Gastroesophageal sphincter (tissue), 4 donors: ENCODE results near the gene MYZAP. TPM values are rescaled to one million over a fixed set of nuclear protein-coding genes. Genes with fewer than 3 reads are reported as not detected.

Experiments
- ATAC-seq: fragments of 150-250 bp; one replicate; pipeline ENCODE4 v1.9.1; 2016; ENCODE audit warnings: mild to moderate bottlenecking, moderate library complexity
- H3K27ac ChIP-seq, 4 donors: fragments of 200-600 bp; sonication (generic) in 3 of 4; 1 replicate in 3 of 4; 2 replicates in 1 of 4; pipeline ENCODE4 v1.5.1; 2016 to 2019
- H3K27me3 ChIP-seq: fragments of 200-600 bp; sonication (generic); one replicate; pipeline ENCODE4 v1.5.1; 2019
- H3K36me3 ChIP-seq, 2 donors: fragments of 200-600 bp; sonication (generic); one replicate each; pipeline ENCODE4 v1.5.1; 2019; ENCODE audit warnings: control low read depth in 1 of 2
- H3K4me1 ChIP-seq, 3 donors: fragments of 200-600 bp; sonication (generic); 1 replicate in 2 of 3; 2 replicates in 1 of 3; pipeline ENCODE4 v1.5.1; 2016 to 2019; ENCODE audit warnings: control low read depth in 2 of 3
- H3K4me3 ChIP-seq, 2 donors: fragments of 200-600 bp; sonication (generic); one replicate each; pipeline ENCODE4 v1.5.1; 2019; ENCODE audit warnings: mild to moderate bottlenecking in 1 of 2, moderate library complexity in 1 of 2
- H3K9me3 ChIP-seq, 3 donors: fragments of 200-600 bp; sonication (generic); one replicate each; pipeline ENCODE4 v1.5.1; 2017 to 2019; ENCODE audit warnings: control low read depth in 2 of 3
- CTCF ChIP-seq, 4 experiments: fragments of 200-600 bp in 2 of 4; fragments of 450-650 bp in 2 of 4; sonication (generic) in 1 of 4; IDR thresholded peaks; one replicate each; pipeline ENCODE4 v1.5.1; 2017 to 2019; ENCODE audit warnings: antibody characterized with exemption in 4 of 4, mild to moderate bottlenecking in 2 of 4, moderate library complexity in 2 of 4
- EP300 ChIP-seq: sonication (generic); formaldehyde crosslinking; IDR thresholded peaks from one replicate; pipeline ENCODE4 v1.6.1; 2017; ENCODE audit warnings: antibody characterized with exemption, mild to moderate bottlenecking
- POLR2A ChIP-seq, 2 donors: fragments of 450-650 bp; IDR thresholded peaks; one replicate each; pipeline ENCODE4 v1.6.1; 2017; ENCODE audit warnings: antibody characterized with exemption in 2 of 2, mild to moderate bottlenecking in 2 of 2, moderate library complexity in 1 of 2
- POLR2AphosphoS5 ChIP-seq: sonication (generic); formaldehyde crosslinking; IDR thresholded peaks from one replicate; pipeline ENCODE4 v1.6.1; 2017; ENCODE audit warnings: antibody characterized with exemption
- WGBS, 2 donors: methylation state at CpG; one replicate each; pipeline ENCODE4 v1.1.5; 2018; ENCODE audit warnings: low coverage in 1 of 2; 5-methylcytosine and 5-hydroxymethylcytosine counted together
- total RNA-seq, 4 donors: library from RNA; depleted of rRNA; stranded (reverse); fragments of >200 nt; gene quantifications; one replicate each; pipeline ENCODE4 v1.1.0, GENCODE V29; 2016

MYZAP gene
- total RNA-seq, 4 donors from 2014 or later = 13.6 to 299 (median 190) TPM

GRCh38 chr15:57548351-57548750 is 43.4 kb upstream of the MYZAP start:
- Histone ChIP-seq H3K27me3 (no peaks in the 10 kb centered on the region), H3K36me3 (peaks cover 0 to 41% of the 10 kb centered on the region in 2 donors), H3K4me3 (no peak overlapping the region), H3K9me3 (no peaks in the 10 kb centered on the region), H3K27ac (no peak overlapping the region), H3K4me1 (peaks cover 5 to 24% (median 11%) of the 10 kb centered on the region in 3 donors)
- 69 to 80% methylated on average over 1 to 2 of the region's 2 CpGs for WGBS, 2 donors
- ATAC-seq = no peak
- TF ChIP-seq POLR2A (IDR thresholded peaks at IDR 0.05) (no peak), EP300 (no peak), POLR2AphosphoS5 (no peak), CTCF (IDR thresholded peaks at IDR 0.05) (no peak)

GRCh38 chr15:57548835-57549234 is 42.9 kb upstream of the MYZAP start:
- no peak for ATAC-seq
- TF ChIP-seq POLR2A (IDR thresholded peaks at IDR 0.05) (no peak), CTCF (IDR thresholded peaks at IDR 0.05) (no peak), POLR2AphosphoS5 (no peak), EP300 (no peak)
- Histone ChIP-seq H3K36me3 (peaks cover 0 to 36% of the 10 kb centered on the region in 2 donors), H3K27me3 (no peaks in the 10 kb centered on the region), H3K4me1 (peaks cover 5 to 24% (median 11%) of the 10 kb centered on the region in 3 donors), H3K4me3 (no peak overlapping the region), H3K27ac (no peak overlapping the region), H3K9me3 (no peaks in the 10 kb centered on the region)
- 96 to 100% methylated on average over 1 to 4 of the region's 5 CpGs for WGBS, 2 donors

GRCh38 chr15:57549935-57550334 is 41.8 kb upstream of the MYZAP start:
- Histone ChIP-seq H3K4me1 (peaks cover 5 to 33% (median 11%) of the 10 kb centered on the region in 3 donors), H3K9me3 (no peaks in the 10 kb centered on the region), H3K27ac (peak overlapping the region in 1 of 4 donors; percentile 68), H3K27me3 (no peaks in the 10 kb centered on the region), H3K36me3 (peaks cover 0 to 26% of the 10 kb centered on the region in 2 donors), H3K4me3 (no peak overlapping the region)
- WGBS, 2 donors = 57 to 75% methylated on average over 2 to 5 of the region's 6 CpGs
- TF ChIP-seq POLR2A (IDR thresholded peaks at IDR 0.05) (no peak), EP300 (no peak), POLR2AphosphoS5 (no peak), CTCF (IDR thresholded peaks at IDR 0.05) (no peak)
- no peak for ATAC-seq

- ATAC-seq = peak; percentile 38
- Histone ChIP-seq H3K4me3 (no peak overlapping the region), H3K4me1 (peaks cover 8 to 38% (median 14%) of the 10 kb centered on the region in 3 donors), H3K27ac (peak overlapping the region; percentile 20 to 70 (median 54)), H3K36me3 (peaks cover 0 to 19% of the 10 kb centered on the region in 2 donors), H3K9me3 (no peaks in the 10 kb centered on the region), H3K27me3 (no peaks in the 10 kb centered on the region)
- TF ChIP-seq EP300 (no peak), POLR2A (IDR thresholded peaks at IDR 0.05) (no peak), CTCF (IDR thresholded peaks at IDR 0.05) (no peak), POLR2AphosphoS5 (no peak)
- 31 to 57% methylated on average over 3 to 4 of the region's 4 CpGs for WGBS, 2 donors
These were observed 41.1 kb upstream of the MYZAP start for GRCh38 chr15:57550640-57551039.
